Stimulated activated CD4-positive, alpha-beta T cell treated with anti-CD3 and anti-CD28 coated beads, Interleukin-4, amount 100 ng/mL, for 48 hours (primary cell): ENCODE data around the gene CACTIN.
A peak's percentile ranks its signal among the peaks of the same experiment; 100 is the strongest.

Experiments used
- DNase-seq, 2 donors: peaks; one replicate each; pipeline ENCODE4 v3.0.0-alpha.2; 2020; ENCODE audit warnings: low read depth in 2 of 2

CACTIN gene

GRCh38 chr19:3610745-3611717 lies 15.6 kb downstream of the CACTIN start:
- no peak for DNase-seq

- DNase-seq, result no peak
Measured at GRCh38 chr19:3609779-3610719, 16.5 kb downstream of the CACTIN start.

GRCh38 chr19:3608750-3609322 lies 17.8 kb downstream of the CACTIN start:
- no peak for DNase-seq

GRCh38 chr19:3608079-3608641 lies 18.4 kb downstream of the CACTIN start:
- no peak for DNase-seq

GRCh38 chr19:3607303-3608078 lies 19.1 kb downstream of the CACTIN start:
- no peak for DNase-seq

GRCh38 chr19:3606690-3607289 lies 19.8 kb downstream of the CACTIN start, which contains the start of gene TBXA2R:
TBXA2R (minus strand) TSS chr19:3606875; CDS start chr19:3600634, 6,241 bp downstream.
- peak; percentile 55 to 59 for DNase-seq

- no peak for DNase-seq
Measured at GRCh38 chr19:3606174-3606689, 20.4 kb downstream of the CACTIN start.

GRCh38 chr19:3605770-3606169 lies 20.8 kb downstream of the CACTIN start:
- DNase-seq, result no peak

- no peak for DNase-seq
Measured at GRCh38 chr19:3605361-3605760, 21.2 kb downstream of the CACTIN start.

- DNase-seq, result no peak
Measured at GRCh38 chr19:3604987-3605343, 21.6 kb downstream of the CACTIN start.

- DNase-seq, result no peak
Measured at GRCh38 chr19:3604227-3604986, 22.2 kb downstream of the CACTIN start.

- DNase-seq, result no peak
Measured at GRCh38 chr19:3603121-3603811, 23.3 kb downstream of the CACTIN start.

- no peak for DNase-seq
Measured at GRCh38 chr19:3601021-3601420, 25.6 kb downstream of the CACTIN start.

GRCh38 chr19:3599776-3600187 lies 26.8 kb downstream of the CACTIN start:
- no peak for DNase-seq

- DNase-seq, result no peak
Measured at GRCh38 chr19:3595521-3596061, 31.0 kb downstream of the CACTIN start.

- DNase-seq, result no peak
Measured at GRCh38 chr19:3593156-3593555, 33.4 kb downstream of the CACTIN start.

- no peak for DNase-seq
Measured at GRCh38 chr19:3591876-3592613, 34.5 kb downstream of the CACTIN start.
